IgD-negative memory B cell (primary cell): ENCODE results near the gene TTC13. TPM values are rescaled to one million over a fixed set of nuclear protein-coding genes. Genes with fewer than 3 reads are reported as not detected.

Experiments used
- H3K27ac Mint-ChIP-seq, 3 donors: one replicate each; pipeline ENCODE4 v1.8.0; 2020 to 2022; ENCODE audit warnings: mild to moderate bottlenecking in 3 of 3, mixed read lengths in 3 of 3, moderate library complexity in 1 of 3
- H3K27me3 Mint-ChIP-seq: one replicate; pipeline ENCODE4 v1.8.0; 2021; ENCODE audit warnings: mixed read lengths
- H3K36me3 Mint-ChIP-seq: one replicate; pipeline ENCODE4 v1.8.0; 2020; ENCODE audit warnings: mild to moderate bottlenecking, mixed read lengths
- H3K4me1 Mint-ChIP-seq, 3 donors: one replicate each; pipeline ENCODE4 v1.8.0; 2020 to 2022; ENCODE audit warnings: mixed read lengths in 3 of 3, mild to moderate bottlenecking in 1 of 3
- H3K4me3 Mint-ChIP-seq, 4 donors: one replicate each; pipeline ENCODE4 v1.8.0; 2020 to 2022; ENCODE audit warnings: mild to moderate bottlenecking in 4 of 4, mixed read lengths in 4 of 4, moderate library complexity in 3 of 4
- H3K9me3 Mint-ChIP-seq, 3 donors: one replicate each; pipeline ENCODE4 v1.8.0; 2020 to 2021; ENCODE audit warnings: mixed read lengths in 3 of 3, mild to moderate bottlenecking in 1 of 3
- polyA plus RNA-seq: library from polyadenylated mRNA; unstranded; fragments of 300-500 nt; fragmentation: Illumina TruSeq; gene quantifications from one replicate; pipeline ENCODE4 v1.2.3, GENCODE V29; 2021

Gene TTC13
- polyA plus RNA-seq, 1 donor from 2014 or later: 12.8 TPM

DNA sequence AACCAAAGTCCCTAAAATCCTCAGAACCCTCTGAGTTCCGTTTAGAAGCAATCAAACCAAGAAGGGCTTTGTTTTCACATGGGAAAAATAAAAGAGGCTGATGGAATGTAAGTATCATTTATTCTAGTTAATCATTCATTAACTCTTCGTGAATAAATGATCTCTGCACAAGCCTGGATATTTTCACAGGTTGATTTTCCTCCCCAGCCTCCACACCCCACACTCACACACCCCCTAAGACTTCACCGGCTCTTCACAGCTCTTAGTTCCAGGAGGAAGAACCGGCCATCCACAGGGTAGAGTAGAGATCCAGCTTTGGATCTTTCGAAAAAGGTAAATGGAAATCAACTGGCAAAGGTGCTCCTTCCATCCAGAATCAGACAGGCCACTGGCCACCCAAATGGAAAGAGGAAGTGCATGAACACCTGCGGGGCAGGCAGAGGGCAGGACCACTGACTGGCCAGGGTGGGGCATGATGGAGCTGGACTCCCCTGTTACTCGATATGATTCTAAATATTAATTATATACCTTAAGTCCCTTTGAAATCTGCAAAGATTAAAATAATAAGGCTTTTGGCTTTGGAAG is 120.3 kb downstream of the TTC13 start:
- Mint-ChIP-seq H3K27me3 (peaks cover 2% of the 10 kb centered on the region), H3K9me3 (no peaks in the 10 kb centered on the region), H3K4me3 (no peak overlapping the region)

DNA sequence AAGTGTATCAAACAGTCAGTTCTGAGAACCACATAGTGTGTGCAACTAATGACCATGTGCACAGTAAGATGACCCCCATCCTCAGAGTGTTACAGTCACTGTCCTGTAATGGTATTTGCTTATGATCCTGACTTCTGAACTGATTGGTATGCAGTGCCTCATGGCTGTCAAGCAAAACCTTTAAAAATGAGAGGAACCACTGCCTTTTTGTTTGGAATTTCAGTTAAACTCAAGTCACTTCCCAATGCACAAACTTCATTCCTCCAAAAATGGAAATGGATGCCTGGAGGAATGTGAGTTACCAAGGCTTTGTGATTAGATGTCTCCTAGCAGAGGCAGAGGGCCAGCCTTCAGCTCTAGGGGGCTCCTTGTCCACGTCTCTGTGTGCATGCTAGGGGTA is 120.8 kb downstream of the TTC13 start:
- no peak overlapping the region for H3K27ac Mint-ChIP-seq
- peaks cover 2% of the 10 kb centered on the region for H3K36me3 Mint-ChIP-seq
- no peak overlapping the region for H3K4me3 Mint-ChIP-seq
- H3K27me3 Mint-ChIP-seq: peaks cover 2% of the 10 kb centered on the region
- peaks cover 0 to 2% (median 0%) of the 10 kb centered on the region in 3 donors for H3K9me3 Mint-ChIP-seq
- peaks cover 0 to 4% (median 2%) of the 10 kb centered on the region in 3 donors for H3K4me1 Mint-ChIP-seq

More for the DNA sequence above, 120.3 kb downstream of the TTC13 start:
- H3K4me1 Mint-ChIP-seq: peaks cover 4 to 9% (median 6%) of the 10 kb centered on the region in 3 donors
- peaks cover 4% of the 10 kb centered on the region for H3K36me3 Mint-ChIP-seq
- no peak overlapping the region for H3K27ac Mint-ChIP-seq

GRCh38 chr1:230857077-230857476 is 121.6 kb downstream of the TTC13 start:
- peaks cover 0 to 4% (median 0%) of the 10 kb centered on the region in 3 donors for H3K9me3 Mint-ChIP-seq

More at GRCh38 chr1:230857077-230857476, 121.6 kb downstream of the TTC13 start:
- H3K27ac Mint-ChIP-seq: no peak overlapping the region
- H3K4me3 Mint-ChIP-seq: no peak overlapping the region
- no peaks in the 10 kb centered on the region for H3K4me1 Mint-ChIP-seq
- peaks cover 2% of the 10 kb centered on the region for H3K27me3 Mint-ChIP-seq
- peaks cover 6% of the 10 kb centered on the region for H3K36me3 Mint-ChIP-seq

Other genes starting within 250 kb of the TTC13 start
- gene CAPN9, start 231.5 kb downstream of the TTC13 start, polyA plus RNA-seq: not detected
- 5.5 TPM for gene C1orf198, start 110.3 kb downstream of the TTC13 start, polyA plus RNA-seq
- gene ARV1, start 233 bp upstream of the TTC13 start, polyA plus RNA-seq: 29.2 TPM
- gene FAM89A, start 61.4 kb upstream of the TTC13 start, polyA plus RNA-seq: 6.9 TPM
- gene TRIM67, start 183.2 kb upstream of the TTC13 start, polyA plus RNA-seq: not detected